Stimulated activated naive CD4-positive, alpha-beta T cell treated with Interleukin-2 at 50 U/mL for 16 hours (primary cell): ENCODE data around the gene RANBP10.
"Not testable (repeated sequence)": the region's sequence is repeated elsewhere in the genome, so short reads cannot be mapped to it uniquely, and the experiment has no call there.

Source experiments
- DNase-seq: peaks from one replicate; lab custom pipeline; 2025; lab: John Stamatoyannopoulos, UW

Gene RANBP10

DNA sequence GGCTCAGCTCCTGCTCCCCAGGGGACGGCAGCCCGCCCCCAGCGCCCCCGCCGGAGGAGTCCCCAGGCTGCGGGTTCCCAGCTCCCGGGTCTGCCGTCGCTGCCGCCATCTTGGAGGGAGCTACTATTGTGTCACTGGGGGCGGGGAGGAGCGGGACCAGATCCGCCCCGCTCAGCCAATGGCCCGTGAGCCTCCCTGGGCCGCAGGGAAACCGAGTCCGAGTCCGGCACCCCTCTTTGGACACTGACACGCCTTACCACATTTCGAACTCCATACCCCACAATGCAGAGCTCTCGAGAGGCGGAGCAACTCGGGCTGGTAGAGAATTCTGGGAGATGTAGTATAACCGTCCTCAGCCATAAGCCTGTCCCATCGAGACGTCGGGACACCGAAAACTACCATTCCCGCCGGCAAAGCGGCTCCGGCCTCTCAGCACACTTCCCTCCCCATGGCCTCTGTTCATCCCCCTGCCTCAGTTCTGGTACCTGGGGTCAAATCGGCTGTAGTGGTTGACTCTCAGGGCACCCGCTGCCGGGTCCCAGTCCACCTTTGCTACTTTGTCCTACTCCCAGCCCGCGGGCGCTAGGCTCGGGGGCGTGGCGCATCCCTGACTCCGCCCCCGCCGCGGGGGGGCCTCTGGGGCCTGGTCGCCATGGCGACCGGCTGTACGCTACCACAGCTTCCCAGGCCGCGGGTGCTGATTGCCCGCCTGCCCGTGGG, at the start of gene RANBP10, which contains the start of gene TSNAXIP1:
Gene RANBP10 (minus strand): TSS at position 133 of the 720 bp plus-strand sequence. CDS start 24 bp downstream, at position 109.
Gene TSNAXIP1 (plus strand): TSS at position 462 of the 720 bp plus-strand sequence. CDS start 261 bp downstream, outside the sequence.
- peak; percentile 98 for DNase-seq

DNA sequence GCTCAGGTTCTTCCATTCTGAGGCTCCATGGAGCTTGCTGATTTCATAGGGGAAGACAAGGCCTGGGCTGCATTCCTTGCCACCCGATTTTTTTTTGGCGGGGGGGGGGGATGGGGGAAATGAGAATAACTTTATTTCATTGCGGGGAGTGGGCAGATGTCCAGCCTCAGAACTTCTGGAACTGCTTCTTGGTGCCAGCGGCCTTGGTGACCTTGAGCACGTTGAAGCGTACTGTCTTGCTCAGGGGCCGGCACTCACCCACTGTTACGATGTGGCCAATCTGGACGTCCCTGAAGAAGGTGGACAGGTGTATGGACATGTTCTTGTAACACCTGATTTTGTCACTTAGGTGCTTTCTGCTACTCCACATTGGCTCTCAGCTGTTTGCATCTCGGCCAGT, 49.4 kb upstream of the RANBP10 start:
- DNase-seq = no peak

DNA sequence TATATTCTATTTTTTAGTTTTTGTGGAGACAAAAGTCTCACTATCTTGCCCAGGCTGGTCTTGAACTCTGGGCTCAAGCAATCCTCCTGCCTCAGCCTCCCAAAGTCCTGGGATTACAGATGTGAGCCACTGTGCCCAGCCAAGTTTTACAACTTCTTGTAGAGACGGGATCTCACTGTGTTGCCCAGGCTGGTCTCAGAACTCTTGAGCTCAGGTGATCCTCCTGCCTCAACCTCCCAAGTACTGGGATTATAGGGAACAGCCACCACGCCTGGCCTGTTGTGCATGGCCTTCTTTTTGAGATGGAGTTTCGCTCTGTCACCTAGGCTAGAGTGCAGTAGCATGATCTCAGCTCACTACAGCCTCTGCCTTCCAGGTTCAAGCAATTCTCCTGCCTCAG, 47.3 kb upstream of the RANBP10 start:
- no peak for DNase-seq

DNA sequence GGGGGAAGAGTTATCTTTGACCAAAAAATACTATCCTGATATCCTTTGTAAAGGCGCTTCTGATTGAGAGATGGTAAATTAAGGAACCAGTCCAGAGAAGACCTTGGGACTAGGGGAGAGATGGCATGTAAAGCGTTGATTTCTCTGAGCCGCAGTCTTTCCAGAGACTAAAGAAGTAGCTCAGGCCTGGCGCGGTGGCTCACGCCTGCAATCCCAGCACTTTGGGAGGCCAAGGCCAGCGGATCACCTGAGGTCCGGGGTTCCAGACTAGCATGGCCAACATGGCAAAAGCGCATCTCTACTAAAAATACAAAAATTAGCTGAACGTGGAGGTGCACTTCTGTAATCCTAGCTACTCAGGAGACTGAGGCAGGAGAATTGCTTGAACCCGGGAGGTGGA, 41.8 kb upstream of the RANBP10 start:
- no peak for DNase-seq

DNA sequence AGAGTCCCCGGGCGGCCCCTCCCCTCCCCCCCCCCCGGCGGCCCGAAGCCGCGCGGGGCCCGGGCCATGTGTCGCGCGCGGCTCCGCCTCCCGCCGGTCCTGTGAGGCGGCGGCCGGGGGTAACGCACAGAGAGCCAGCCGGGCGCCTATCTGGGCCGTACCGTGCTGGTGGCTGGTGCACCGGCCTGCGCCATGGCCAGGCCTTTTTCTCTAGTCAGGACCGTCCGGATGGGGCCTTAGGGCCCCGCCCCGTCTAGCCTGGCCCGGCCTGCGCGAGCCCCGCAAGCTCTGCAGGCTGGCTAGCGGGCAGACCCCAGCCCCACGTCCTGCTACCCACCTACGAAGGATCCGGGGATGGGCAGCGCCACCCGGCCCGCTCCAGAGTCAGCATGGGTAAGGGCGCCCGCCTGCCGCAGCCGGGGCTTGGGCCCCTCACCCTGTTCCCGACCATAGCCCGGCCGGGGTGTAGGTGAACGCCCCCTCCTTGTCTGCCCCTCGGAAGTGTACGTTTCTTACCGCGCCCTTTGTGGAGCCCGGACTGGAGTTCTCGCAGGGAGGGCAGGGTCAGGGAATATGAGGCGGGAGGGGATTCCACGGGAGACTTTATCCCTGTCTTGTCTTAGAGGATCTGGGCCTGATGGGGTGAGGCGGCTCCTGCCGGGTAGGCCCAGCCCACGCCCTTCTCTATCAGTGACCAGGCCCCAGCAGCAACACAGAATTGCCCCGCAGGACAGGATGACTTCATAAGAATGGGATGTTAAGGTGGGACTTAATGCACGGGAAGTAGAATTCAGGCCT, 40.9 kb upstream of the RANBP10 start, which contains the start of gene CENPT:
Gene CENPT (minus strand): TSS at position 630 of the 798 bp plus-strand sequence. CDS start 13,834 bp downstream, outside the sequence.
- DNase-seq = no peak

DNA sequence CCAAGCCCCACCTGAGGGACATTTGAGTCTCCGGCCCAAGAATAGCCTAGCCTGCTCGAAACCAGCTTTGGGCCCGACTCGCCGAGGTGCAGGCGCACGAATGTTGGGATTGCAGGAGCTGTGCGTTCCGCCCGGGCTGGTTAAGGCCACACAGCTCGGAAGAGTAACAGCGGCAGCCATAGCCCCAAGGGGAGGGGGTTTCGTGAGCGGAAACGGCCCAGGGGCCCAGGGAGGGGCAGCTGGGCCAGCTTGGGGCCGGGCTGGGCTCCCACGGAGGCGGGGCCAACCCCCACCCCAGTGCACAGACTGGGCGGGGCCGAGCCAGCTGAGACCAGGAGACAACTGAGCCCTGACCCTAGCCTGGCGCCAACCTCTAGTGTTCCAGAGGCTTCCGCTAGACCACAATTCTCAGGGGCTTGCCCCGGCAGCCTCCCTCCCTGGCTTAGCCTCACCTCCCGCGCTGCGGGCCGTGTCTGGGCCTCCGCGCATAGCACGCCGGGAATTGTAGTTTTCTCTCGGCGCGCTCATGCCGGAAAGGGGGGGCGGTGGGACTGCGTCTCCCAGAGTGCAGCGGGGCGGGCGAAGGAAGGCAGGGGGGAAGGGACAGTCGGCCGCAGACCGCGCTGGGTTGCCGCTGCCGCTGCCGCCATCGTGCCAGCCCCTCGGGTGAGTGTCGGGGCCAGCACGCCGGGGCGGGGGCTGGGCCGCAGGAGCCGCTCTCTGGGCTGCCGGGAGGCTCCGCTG, 40.1 kb upstream of the RANBP10 start, which contains the start of gene NUTF2:
Gene NUTF2 (plus strand): TSS at position 614 of the 744 bp plus-strand sequence. CDS start 18,198 bp downstream, outside the sequence.
- DNase-seq = peak; percentile 94

DNA sequence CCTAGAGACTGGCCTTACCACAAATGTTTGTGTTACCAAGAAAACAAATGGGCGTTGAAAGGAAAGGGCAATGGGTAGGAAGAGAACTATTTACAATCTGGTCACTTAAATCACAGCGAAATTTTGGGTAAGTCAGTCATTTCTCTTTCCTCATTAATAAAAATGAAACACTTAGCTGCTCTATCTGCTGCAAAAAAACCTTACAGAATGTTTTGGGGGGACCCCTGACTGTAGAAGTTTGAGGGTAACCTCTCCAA, 39.6 kb upstream of the RANBP10 start:
- DNase-seq = no peak

DNA sequence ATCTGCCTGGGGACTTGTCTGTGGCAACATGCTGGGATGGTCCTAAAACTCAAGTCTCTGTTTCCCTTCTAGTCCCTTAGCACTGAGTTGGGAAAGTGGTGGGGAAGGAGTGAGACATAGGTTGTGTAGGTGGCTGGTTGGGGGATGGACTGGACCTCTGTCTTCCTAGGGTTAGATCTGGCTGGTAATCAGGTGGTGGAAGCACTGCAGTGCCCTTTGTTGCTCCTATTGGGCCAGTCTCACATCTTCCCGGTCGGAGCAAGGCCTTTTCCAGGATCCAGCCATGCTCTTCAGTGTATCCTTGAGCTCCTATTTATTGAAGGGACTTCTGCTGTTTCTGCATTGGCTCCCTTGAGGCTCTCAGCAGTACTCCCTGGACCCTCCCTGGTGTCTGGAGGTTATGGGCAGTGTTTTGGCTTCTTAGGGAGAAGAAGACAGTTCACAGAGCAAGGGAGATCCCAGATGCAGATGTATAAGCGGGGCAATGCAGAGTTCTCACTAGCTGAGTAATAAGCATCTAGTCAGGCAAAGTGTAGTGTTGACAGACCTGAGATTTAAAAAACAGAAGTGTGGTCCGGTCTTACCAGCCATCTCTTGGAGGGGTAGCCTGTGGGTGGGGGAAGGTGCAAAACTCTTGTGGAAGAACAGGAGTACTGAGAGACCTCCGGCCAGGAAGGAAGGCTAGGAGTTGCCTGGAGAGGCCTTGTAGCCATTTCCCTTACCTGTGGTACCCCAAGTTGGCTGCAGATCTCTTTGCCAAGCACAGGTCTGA, 39.1 kb upstream of the RANBP10 start:
- DNase-seq = no peak

DNA sequence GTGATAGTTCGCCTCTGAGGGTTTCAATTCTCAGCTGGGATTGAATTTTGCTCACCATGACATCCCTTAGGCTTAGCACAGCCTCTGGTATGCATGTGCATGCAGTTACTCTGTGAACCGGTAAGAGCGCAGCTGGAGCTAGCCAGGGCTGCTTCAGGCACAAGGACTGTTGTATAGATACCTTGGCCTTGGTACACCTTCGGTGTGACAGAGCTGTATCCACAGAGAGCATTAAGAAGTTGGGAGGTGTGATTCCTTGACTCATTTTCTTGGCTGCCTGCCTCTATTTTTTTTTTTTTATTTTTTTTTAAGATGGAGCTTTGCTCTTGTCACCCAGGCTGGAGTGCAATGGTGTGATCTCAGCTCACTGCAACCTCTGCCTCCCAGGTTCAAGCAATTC, 38.1 kb upstream of the RANBP10 start:
- no peak for DNase-seq

DNA sequence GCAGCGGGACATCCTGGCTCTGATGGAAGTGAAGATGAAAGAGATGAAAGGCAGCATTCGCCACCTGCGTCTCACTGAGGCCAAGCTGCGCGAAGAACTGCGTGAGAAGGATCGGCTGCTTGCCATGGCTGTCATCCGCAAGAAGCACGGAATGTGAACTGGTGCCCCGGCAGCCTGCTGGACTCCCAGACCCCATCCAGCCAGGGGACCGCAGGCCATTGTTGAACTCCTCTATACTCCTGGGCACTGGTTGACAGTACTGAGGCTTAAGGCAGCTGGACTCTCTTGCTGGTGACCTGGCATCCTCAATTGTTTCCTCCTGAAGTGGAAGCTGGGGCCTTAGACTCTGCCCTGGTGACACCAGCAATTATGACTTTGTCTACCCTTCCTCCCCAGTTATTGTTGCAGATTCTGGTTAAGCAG, 37.0 kb upstream of the RANBP10 start:
- no peak for DNase-seq

DNA sequence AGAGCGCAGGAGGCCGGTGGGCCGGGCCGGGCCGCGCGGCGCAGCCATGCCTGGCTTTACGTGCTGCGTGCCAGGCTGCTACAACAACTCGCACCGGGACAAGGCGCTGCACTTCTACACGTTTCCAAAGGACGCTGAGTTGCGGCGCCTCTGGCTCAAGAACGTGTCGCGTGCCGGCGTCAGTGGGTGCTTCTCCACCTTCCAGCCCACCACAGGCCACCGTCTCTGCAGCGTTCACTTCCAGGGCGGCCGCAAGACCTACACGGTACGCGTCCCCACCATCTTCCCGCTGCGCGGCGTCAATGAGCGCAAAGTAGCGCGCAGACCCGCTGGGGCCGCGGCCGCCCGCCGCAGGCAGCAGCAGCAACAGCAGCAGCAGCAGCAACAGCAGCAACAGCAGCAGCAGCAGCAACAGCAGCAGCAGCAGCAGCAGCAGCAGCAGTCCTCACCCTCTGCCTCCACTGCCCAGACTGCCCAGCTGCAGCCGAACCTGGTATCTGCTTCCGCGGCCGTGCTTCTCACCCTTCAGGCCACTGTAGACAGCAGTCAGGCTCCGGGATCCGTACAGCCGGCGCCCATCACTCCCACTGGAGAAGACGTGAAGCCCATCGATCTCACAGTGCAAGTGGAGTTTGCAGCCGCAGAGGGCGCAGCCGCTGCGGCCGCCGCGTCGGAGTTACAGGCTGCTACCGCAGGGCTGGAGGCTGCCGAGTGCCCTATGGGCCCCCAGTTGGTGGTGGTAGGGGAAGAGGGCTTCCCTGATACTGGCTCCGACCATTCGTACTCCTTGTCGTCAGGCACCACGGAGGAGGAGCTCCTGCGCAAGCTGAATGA, 36.4 kb upstream of the RANBP10 start:
- DNase-seq = peak; percentile 58

DNA sequence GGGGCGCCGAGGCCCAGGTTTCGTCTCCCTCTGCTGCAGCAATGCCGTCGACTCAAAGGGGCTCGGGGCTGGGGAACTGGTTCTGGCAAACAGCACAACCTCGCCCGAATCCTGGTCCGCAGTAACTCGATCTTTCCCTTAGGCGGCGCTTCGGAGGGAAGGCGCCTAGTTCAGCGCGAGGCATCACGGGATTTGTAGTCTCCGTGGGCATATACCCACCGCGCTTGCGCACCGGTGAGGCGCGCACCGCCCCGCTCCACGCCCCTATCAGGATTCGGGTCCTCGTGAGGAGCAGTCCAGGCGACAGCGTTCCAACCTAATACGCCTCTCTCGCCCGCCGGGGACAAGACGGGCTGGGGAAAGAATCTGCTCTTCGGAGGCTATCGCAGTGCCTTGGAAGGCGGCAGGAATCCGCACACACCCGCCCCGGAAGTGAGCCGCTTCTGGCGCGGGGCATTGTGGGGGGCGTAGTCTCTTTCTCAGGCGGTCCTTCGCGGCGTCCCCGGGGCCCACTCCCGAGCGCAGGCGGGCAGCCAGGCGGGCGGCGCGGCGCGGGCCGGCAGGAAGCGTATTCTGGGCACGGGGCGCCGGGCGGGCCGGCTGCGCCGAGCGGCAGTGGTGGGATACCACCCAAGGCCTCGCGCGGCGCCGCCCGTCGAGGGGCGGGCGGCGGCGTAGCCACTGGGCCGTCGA, 35.6 kb upstream of the RANBP10 start, which contains the start of gene THAP11:
Gene THAP11 (plus strand): TSS at position 505 of the 693 bp plus-strand sequence. CDS start 235 bp downstream, outside the sequence.
- DNase-seq = peak; percentile 92

DNA sequence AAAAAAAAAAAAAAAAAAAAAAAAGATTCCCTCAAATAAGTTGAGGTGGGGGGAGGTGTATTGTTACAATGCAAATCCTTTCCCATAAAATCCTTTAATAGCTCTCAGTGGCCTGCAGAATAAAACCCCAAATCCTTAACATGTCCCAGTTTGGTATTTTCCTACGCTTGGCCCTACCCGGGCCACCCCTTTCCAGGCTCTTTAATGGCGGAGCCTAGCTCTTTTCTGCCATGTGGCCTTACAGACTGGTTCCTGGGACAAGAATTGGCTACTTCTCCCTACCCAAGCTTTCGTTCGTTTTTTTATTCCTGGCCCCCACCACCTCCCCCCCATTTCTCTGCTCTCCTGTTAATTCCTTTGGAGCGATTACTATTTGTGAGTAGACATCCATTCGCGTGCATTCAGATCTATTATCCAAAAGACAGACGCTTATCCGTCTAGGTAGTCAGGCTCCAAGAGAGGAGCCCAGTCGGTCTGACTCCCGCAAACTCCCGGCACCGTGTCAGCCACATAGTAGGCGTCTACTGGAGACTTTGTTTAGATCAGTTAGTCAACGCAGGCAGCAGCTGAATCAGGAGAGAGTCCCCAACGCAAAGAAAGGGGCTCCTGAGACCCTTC, 34.9 kb upstream of the RANBP10 start:
- no peak for DNase-seq

DNA sequence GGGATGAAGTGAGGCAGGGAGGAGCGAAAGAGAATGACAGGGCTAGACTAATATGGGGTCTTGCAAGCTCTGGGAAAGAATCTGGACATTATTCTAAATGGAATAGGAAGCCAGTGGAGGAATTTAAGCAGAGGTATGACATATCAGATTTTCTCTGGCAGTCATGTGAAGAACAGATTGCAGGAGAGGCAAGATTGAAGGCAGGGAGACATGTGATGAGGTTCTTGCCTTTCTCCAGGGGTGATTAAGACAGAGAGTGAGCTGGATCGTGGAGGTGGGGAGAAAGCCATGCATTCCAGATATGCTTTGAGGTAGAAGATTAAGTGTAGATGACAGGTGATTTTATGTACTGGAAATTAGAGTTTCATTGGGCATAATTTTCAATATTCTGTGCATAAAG, 31.5 kb upstream of the RANBP10 start:
- no peak for DNase-seq

DNA sequence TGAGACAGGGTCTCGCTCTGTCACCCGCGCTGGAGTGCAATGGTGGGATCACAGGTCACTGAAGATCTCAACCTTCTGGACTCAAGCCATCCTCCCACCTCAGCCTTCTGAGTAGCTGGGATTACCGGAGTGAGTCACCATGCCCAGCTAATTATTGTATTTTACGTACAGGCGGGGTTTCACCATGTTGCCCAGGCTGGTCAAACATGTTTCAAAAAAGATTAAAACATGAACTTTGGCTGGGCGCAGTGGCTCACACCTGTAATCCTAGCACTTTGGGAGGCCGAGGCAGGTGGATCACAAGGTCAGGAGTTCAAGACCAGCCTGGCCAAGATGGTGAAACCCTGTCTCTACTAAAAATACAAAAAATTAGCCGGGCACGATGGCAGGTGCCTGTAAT, 30.8 kb upstream of the RANBP10 start:
- DNase-seq = not testable (repeated sequence)

DNA sequence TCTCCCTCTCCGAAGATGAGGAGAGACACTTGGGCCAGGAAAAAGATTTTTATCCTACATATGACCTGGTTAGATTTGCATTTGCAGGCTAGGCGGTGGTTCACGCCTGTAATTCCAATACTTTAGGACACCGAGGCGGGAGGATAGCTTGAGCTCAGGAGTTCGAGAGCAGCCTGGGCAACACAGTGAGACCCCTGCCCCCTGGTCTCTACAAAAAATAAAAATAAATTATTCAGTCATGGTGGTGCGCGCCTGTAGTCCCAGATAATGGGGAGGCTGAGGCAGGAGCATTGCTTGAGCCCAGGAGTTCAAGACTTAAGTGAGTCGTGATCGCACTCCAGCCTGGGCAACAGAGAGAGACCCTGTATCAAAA, 27.9 kb upstream of the RANBP10 start:
- DNase-seq = no peak

DNA sequence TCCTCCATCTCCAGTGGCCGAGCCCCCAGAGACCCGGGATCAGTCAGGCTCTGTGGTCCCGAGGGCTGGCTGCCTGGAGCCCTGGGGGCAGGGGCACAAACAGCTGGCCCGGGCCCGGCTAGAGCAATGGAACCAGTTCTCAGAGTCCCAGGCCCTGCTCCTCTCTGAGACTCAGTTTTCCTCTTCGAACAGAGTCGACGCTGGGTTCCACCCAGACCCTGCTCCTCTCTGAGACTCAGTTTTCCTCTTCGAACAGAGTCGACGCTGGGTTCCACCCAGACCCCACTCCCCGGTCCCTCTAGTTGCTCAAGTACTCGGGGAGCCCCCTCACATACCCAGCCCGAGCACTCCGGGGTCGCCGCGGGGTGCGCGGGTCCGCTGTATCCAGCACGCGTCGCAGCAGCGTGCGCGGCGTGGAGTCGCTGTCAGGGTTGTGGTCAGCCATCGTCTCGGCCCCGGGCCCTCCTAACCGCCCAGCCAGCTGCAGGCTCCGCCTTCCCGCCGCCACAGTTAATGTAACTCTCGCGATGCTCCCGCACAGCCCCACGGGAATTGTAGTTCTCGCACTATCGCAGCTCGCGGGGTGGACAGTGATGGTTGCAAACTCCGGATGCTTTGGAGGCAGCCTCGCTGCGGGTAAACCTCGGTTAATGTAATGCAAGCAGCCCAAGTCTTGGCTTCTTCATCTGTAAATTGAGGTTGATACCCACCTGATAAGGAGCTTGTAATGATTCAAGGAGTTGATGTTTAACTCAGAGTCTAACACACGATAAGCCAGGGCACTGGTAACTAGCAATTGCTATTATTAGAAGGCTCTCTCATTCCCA, 27.3 kb upstream of the RANBP10 start:
- DNase-seq = peak; percentile 93

DNA sequence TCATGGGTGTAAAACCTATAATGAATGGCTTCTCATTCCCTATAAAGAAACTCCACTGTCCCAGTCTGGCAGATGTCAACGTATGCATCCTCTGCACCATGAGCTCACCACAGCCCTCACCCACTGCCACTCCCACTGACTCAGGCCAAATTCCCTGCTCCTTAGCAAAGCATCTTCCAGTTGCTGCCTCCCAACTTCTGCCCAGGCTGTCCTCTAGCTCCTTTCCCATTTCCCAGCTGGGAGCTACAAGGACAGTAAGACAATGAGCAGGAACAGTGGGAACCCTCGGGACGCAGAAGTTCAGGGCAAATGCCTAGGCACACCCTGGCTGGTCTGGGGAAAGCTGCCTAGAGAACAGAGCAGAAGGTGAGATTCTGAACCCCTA, 26.7 kb upstream of the RANBP10 start:
- DNase-seq = no peak

DNA sequence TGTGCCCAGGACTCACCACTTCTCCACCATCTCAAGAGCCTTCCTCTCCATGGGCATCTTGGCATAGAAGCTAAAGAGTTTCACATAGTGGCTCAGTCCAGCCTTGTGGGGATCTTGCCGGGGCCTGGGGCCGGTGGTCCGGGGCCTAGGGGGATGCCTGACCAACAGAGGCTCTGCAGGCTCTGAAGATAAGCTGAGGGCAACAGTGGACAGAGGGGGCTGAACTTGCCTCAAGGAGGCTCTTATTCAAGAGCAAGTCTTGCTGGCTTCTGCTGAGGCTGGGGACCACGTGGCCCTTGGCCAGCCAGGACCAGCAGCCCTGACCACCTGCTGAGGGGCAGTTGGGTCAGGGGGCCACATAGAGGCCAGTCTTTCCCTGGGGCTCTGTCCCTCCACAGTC, 22.3 kb upstream of the RANBP10 start:
- no peak for DNase-seq
